Right lobe of liver (tissue), 6 donors: Measurements from ENCODE around the gene CNOT6L. TPM values are rescaled to one million over a fixed set of nuclear protein-coding genes. Genes with fewer than 3 reads are reported as not detected.
A peak's percentile ranks its signal among the peaks of the same experiment; 100 is the strongest.
"Not testable (repeated sequence)": the region's sequence is repeated elsewhere in the genome, so short reads cannot be mapped to it uniquely, and the experiment has no call there.

ENCODE experiments used
- ATAC-seq, 4 donors: fragments of 200-7000 bp; cut with Tn5 transposase; one replicate each; pipeline ENCODE4 v1.9.1; 2020; ENCODE audit warnings: mild to moderate bottlenecking in 4 of 4, moderate library complexity in 4 of 4
- DNase-seq, 3 donors: peaks; one replicate each; pipeline ENCODE4 v3.0.0-alpha.2; 2020
- H3K27ac ChIP-seq, 3 donors: fragments of 200-600 bp; one replicate each; pipeline ENCODE4 v1.8.0; 2022
- H3K27me3 ChIP-seq, 2 donors: fragments of 200-600 bp; one replicate each; pipeline ENCODE4 v1.8.0; 2022
- H3K36me3 ChIP-seq, 4 donors: fragments of 200-600 bp; sonication (generic) in 1 of 4; one replicate each; pipeline versions ENCODE4 v1.5.1 to v1.8.0; 2017 to 2022; ENCODE audit warnings: control low read depth in 1 of 4
- H3K4me1 ChIP-seq, 4 donors: fragments of 200-600 bp; sonication (generic) in 1 of 4; one replicate each; pipeline versions ENCODE4 v1.5.1 to v1.8.0; 2017 to 2022; ENCODE audit warnings: control low read depth in 1 of 4
- H3K4me3 ChIP-seq, 3 donors: fragments of 200-600 bp; one replicate each; pipeline ENCODE4 v1.8.0; 2022
- H3K9me3 ChIP-seq, 4 donors: fragments of 200-600 bp; sonication (generic) in 1 of 4; one replicate each; pipeline versions ENCODE4 v1.5.1 to v1.8.0; 2017 to 2022; ENCODE audit warnings: control low read depth in 1 of 4
- POLR2A ChIP-seq: fragments of 450-650 bp; IDR thresholded peaks from one replicate; pipeline ENCODE4 v1.6.1; 2017; ENCODE audit warnings: antibody characterized with exemption, mild to moderate bottlenecking
- WGBS: methylation state at CpG from one replicate; pipeline ENCODE4 v1.1.6; 2018; ENCODE audit warnings: low coverage, low lambda C conversion rate; ENCODE audit not compliant: insufficient coverage; ENCODE audit errors: missing lambda C conversion rate; 5-methylcytosine and 5-hydroxymethylcytosine counted together
- intact Hi-C, 2 donors: fragments of 100-400 bp; cut with DNase I; formaldehyde crosslinking; loops; one replicate each; pipeline versions ENCODE4 v1.11.2 to v1.14.1; 2022
- total RNA-seq, 6 experiments: library from RNA; depleted of rRNA in 2 of 6; stranded (reverse); fragments of >200 nt in 2 of 6; fragmentation: NEBNext Ultra II Directional in 3 of 6; extraction: Animal tissue kit (Norgen Biotek cat#: 25700) in 3 of 6; gene quantifications; one replicate each; pipeline versions ENCODE4 v1.1.0 to v1.2.4, GENCODE V29; 2016 to 2023
- TF ChIP-seq, protein P1 (sequence below), 4 donors: fragments of 200-600 bp in 3 of 4; fragments of 450-650 bp in 1 of 4; IDR thresholded peaks; one replicate each; pipeline versions ENCODE4 v1.5.1 to v1.8.0; 2016 to 2022; ENCODE audit warnings: antibody characterized with exemption in 4 of 4, mild to moderate bottlenecking in 2 of 4
- donor health status: DM: no; HTN: yes; CAD: no.
- donor health status: DM: no; HTN: no; CAD: no.
- donor health status: DM: no; HTN: no; CAD: no.
- donor health status: DM: no; HTN: yes; CAD: no.
- donor health status: DM: no; HTN: yes; CAD: no.

Gene CNOT6L
- total RNA-seq, 6 experiments from 2014 or later = 9.1 to 38.1 (median 25.0) TPM

- Histone ChIP-seq H3K27me3 (no peaks in the 10 kb centered on the region), H3K27ac (no peak overlapping the region), H3K4me3 (no peak overlapping the region), H3K9me3 (no peaks in the 10 kb centered on the region), H3K36me3 (peaks cover 0 to 7% (median under 1%) of the 10 kb centered on the region in 4 donors), H3K4me1 (no peaks in the 10 kb centered on the region)
- DNase-seq (no peak), ATAC-seq (peak; percentile 50 to 95 (median 70))
- TF ChIP-seq, protein P1, sequence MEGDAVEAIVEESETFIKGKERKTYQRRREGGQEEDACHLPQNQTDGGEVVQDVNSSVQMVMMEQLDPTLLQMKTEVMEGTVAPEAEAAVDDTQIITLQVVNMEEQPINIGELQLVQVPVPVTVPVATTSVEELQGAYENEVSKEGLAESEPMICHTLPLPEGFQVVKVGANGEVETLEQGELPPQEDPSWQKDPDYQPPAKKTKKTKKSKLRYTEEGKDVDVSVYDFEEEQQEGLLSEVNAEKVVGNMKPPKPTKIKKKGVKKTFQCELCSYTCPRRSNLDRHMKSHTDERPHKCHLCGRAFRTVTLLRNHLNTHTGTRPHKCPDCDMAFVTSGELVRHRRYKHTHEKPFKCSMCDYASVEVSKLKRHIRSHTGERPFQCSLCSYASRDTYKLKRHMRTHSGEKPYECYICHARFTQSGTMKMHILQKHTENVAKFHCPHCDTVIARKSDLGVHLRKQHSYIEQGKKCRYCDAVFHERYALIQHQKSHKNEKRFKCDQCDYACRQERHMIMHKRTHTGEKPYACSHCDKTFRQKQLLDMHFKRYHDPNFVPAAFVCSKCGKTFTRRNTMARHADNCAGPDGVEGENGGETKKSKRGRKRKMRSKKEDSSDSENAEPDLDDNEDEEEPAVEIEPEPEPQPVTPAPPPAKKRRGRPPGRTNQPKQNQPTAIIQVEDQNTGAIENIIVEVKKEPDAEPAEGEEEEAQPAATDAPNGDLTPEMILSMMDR (IDR thresholded peaks at IDR 0.05) = no peak
- no peak for TF ChIP-seq POLR2A
- WGBS = 59% methylated on average over 4 of the region's 4 CpGs
- intact Hi-C loops = no loop called here
Observed at GRCh38 chr4:77734928-77735327, 84.2 kb downstream of the CNOT6L start.

GRCh38 chr4:77731656-77732055 lies 87.5 kb downstream of the CNOT6L start:
- Histone ChIP-seq H3K36me3 (peaks cover 0 to 16% (median 7%) of the 10 kb centered on the region in 4 donors), H3K4me1 (no peaks in the 10 kb centered on the region), H3K27ac (no peak overlapping the region), H3K9me3 (no peaks in the 10 kb centered on the region), H3K27me3 (no peaks in the 10 kb centered on the region), H3K4me3 (no peak overlapping the region)
- intact Hi-C loops = no loop called here
- WGBS = 65% methylated on average over 1 of the region's 1 CpG
- DNase-seq = no peak
- TF ChIP-seq, protein P1 (IDR thresholded peaks at IDR 0.05) = no peak
- no peak for TF ChIP-seq POLR2A
- ATAC-seq = peak in 1 of 4 donors; percentile 36

DNA sequence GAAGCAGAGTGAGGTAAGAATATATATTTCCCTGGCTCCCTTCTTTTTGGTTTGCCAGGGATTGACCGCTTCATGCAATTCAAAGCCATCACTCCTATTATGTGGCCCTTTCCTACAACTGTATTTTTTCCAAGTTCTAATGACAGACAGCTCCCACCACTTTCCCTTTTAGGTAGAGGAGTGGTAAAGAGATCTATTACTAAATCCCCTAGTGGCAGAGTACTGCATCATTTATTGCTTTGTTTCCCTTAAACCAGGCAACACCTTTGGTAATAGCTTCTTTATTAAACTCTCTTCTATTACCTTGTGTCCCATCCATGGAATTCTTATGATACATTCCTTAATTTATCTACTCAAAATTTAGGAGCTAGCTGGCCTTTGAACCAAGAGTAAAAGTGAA lies 90.7 kb downstream of the CNOT6L start:
- ATAC-seq (no peak), DNase-seq (no peak)
- no peaks in the 10 kb centered on the region for H3K9me3 ChIP-seq
- H3K27ac ChIP-seq = no peak overlapping the region
- H3K4me3 ChIP-seq = no peak overlapping the region
- TF ChIP-seq, protein P1 (IDR thresholded peaks at IDR 0.05) = no peak
- TF ChIP-seq POLR2A = no peak
- WGBS = 100% methylated on average over 1 of the region's 1 CpG
- no peaks in the 10 kb centered on the region for H3K27me3 ChIP-seq
- H3K36me3 ChIP-seq = peaks cover 0 to 31% (median 8%) of the 10 kb centered on the region in 4 donors
- intact Hi-C loops = no loop called here
- no peaks in the 10 kb centered on the region for H3K4me1 ChIP-seq

DNA sequence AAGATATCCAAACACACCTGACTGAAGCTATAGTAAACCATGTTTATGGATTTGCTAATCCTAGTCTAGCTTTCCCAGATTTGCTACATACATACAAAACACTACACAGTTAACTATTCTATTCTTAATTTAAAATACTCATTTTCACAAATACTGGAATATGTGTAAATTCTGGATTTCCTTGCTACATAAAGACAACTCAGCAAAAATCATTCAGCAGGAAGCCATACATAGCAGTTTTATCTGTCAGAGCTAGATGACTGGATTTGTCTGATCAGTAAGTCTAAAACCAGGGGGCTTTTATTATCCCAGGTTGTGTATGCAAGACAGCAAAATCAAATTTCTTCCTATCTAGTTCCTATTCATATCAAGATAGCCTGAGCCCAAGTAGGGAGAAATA lies 98.1 kb downstream of the CNOT6L start:
- no peaks in the 10 kb centered on the region for H3K4me1 ChIP-seq
- intact Hi-C loops = no loop called here
- ATAC-seq = no peak
- H3K4me3 ChIP-seq = no peak overlapping the region
- TF ChIP-seq, protein P1 (IDR thresholded peaks at IDR 0.05) = no peak
- no peak for TF ChIP-seq POLR2A
- no peaks in the 10 kb centered on the region for H3K27me3 ChIP-seq
- DNase-seq = no peak
- H3K9me3 ChIP-seq = no peaks in the 10 kb centered on the region
- H3K27ac ChIP-seq = no peak overlapping the region
- peaks cover 0 to 18% (median 0%) of the 10 kb centered on the region in 4 donors for H3K36me3 ChIP-seq

DNA sequence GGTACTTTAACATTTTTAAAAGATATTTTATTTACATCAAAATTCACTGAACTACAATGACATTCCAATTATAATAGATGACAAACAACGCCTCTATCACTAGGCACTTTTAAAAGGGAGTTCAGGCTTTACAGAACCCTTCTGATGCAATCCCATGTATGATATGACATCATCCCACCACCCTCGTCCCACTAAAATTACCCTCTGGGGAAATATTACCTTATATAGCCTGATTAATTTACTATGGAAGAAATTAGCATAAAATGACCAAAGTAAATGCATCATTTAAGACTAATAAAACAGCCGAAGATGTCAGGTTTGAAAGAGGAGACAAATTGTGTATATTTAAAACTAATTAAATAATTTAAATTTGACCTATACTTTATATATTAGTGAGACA lies 100.7 kb downstream of the CNOT6L start:
- H3K4me3 ChIP-seq, H3K4me1 ChIP-seq, H3K36me3 ChIP-seq, H3K27me3 ChIP-seq, DNase-seq, ATAC-seq, H3K9me3 ChIP-seq, H3K27ac ChIP-seq, intact Hi-C loops: not testable (repeated sequence)
- 69% methylated on average over 3 of the region's 3 CpGs for WGBS
